ENCODE measurements around the gene PA2G4. TPM values are rescaled to one million over a fixed set of nuclear protein-coding genes. Genes with fewer than 3 reads are reported as not detected.

Gene PA2G4
- total RNA-seq, 1 experiment from 2014 or later = 111 TPM

DNA sequence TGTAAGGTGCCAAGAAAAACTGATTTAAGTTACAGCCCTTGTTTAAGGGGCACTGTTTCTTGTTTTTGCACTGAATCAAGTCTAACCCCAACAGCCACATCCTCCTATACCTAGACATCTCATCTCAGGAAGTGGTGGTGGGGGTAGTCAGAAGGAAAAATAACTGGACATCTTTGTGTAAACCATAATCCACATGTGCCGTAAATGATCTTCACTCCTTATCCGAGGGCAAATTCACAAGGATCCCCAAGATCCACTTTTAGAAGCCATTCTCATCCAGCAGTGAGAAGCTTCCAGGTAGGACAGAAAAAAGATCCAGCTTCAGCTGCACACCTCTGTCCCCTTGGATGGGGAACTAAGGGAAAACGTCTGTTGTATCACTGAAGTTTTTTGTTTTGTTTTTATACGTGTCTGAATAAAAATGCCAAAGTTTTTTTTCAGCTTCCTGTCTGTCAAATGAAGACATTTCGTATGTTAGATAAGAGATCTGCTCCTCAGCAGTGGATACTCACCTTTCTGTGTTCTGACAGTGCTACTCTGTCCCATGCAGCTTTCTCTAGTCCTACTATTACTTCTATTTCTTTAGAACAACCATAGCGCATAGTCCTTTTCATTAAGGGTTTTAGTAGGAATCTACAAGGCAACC, 1.2 kb upstream of the PA2G4 start:
- Histone ChIP-seq H3K27me3 (ENCODE audit: low read length) (no peaks in the 10 kb centered on the region), H4K20me1 (ENCODE audit: insufficient read depth, low read depth, low read length) (peaks cover 14% of the 10 kb centered on the region; the same call in 1 of the 2 replicates), H3K4me2 (ENCODE audit: low read depth, low read length, poor library complexity, severe bottlenecking) (peak overlapping the region; percentile 89), H3K9me2 (replicated peaks; ENCODE audit: insufficient read depth, low read length) (no peaks in the 10 kb centered on the region), H3K4me3 (ENCODE audit: low read length) (peak overlapping the region; percentile 79), H3K36me3 (ENCODE audit: insufficient read depth, low read length) (peaks cover 26% of the 10 kb centered on the region), H3K79me2 (ENCODE audit: low read length) (peaks cover 37% of the 10 kb centered on the region), H3K27ac (ENCODE audit: low read length) (no peak overlapping the region), H2AFZ (ENCODE audit: low read length) (peak overlapping the region; percentile 66; the same call in 1 of the 2 replicates), H3K9ac (ENCODE audit: low read length) (peak overlapping the region; percentile 99), H3K9me3 (ENCODE audit: low read length) (no peaks in the 10 kb centered on the region), H3K4me1 (ENCODE audit: low read length) (peaks cover 25% of the 10 kb centered on the region)
- no peak for DNase-seq

DNA sequence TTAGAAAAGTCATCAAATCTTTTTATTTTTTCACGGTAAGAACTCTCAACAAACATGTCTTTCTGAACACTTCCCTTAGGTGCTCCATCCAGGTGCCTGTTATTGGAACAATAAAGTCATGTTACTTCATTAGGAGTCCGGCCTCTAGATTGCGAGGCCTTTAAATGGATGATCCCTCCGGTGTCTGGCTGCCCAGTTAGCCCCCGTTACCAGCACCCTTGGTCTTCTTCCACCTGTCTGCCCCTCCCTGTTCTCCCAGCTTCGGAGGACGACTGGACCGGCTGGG, 593 bp upstream of the PA2G4 start:
- no peaks in the 10 kb centered on the region for H3K27me3 ChIP-seq (ENCODE audit: low read length)
- peak overlapping the region; percentile 89 for H3K4me2 ChIP-seq (ENCODE audit: low read depth, low read length, poor library complexity, severe bottlenecking)
- peak overlapping the region; percentile 66 for H2AFZ ChIP-seq (ENCODE audit: low read length)
- H3K9ac ChIP-seq (ENCODE audit: low read length) = peak overlapping the region; percentile 99
- H4K20me1 ChIP-seq (ENCODE audit: insufficient read depth, low read depth, low read length) = peaks cover 14% of the 10 kb centered on the region; the same call in 1 of the 2 replicates
- H3K9me2 ChIP-seq (replicated peaks; ENCODE audit: insufficient read depth, low read length) = no peaks in the 10 kb centered on the region
- no peaks in the 10 kb centered on the region for H3K9me3 ChIP-seq (ENCODE audit: low read length)
- peaks cover 31% of the 10 kb centered on the region for H3K36me3 ChIP-seq (ENCODE audit: insufficient read depth, low read length)
- DNase-seq = no peak
- peaks cover 25% of the 10 kb centered on the region for H3K4me1 ChIP-seq (ENCODE audit: low read length)
- H3K4me3 ChIP-seq (ENCODE audit: low read length) = peak overlapping the region; percentile 79
- peaks cover 37% of the 10 kb centered on the region for H3K79me2 ChIP-seq (ENCODE audit: low read length)
- H3K27ac ChIP-seq (ENCODE audit: low read length) = peak overlapping the region; percentile 38; the same call in 1 of the 2 replicates

DNA sequence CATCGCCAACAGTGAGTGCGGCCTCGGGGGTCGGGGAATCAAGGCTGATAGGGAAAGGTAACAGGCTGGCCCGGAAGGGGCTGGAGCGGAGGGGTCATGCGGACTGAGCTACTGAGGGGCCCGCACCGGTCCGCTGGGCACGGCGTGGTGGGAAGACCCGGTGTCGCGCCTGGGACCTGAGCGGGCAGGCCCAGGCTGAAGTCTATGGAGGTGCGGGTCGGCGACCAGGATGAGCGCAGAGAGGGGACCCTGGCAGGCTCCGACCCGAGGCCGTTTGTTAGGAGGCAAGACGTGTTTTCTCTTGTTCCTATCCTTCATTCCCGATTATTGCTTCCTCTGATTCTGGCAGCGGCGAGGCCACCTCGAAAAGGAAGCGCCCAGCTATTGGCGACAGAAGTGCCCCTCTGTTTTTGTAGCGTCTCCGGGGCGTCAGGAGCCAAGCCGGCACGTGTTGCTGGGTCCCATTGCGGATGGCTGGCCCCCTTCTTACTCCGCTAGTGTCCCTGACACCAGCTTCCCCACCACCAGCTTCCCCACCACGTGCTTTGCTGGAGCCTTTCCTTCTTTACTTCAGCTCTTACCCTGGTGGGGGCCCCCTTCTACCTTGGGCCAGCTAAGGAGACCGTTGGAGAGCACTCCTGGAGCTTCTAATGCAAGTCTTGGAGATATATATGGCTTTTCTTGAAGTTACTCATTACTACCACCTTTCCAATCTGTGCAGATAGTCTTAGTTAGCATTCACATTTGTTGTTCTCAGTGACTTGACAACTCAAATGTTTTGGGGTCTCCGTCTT, 653 bp downstream of the PA2G4 start:
- H4K20me1 ChIP-seq (ENCODE audit: insufficient read depth, low read depth, low read length) = peaks cover 14% of the 10 kb centered on the region; the same call in 1 of the 2 replicates
- H2AFZ ChIP-seq (ENCODE audit: low read length) = no peak overlapping the region
- H3K79me2 ChIP-seq (ENCODE audit: low read length) = peaks cover 37% of the 10 kb centered on the region
- H3K4me2 ChIP-seq (ENCODE audit: low read depth, low read length, poor library complexity, severe bottlenecking) = peak overlapping the region; percentile 89
- H3K4me3 ChIP-seq (ENCODE audit: low read length) = peak overlapping the region; percentile 79
- peaks cover 25% of the 10 kb centered on the region for H3K4me1 ChIP-seq (ENCODE audit: low read length)
- no peaks in the 10 kb centered on the region for H3K9me3 ChIP-seq (ENCODE audit: low read length)
- no peaks in the 10 kb centered on the region for H3K27me3 ChIP-seq (ENCODE audit: low read length)
- H3K36me3 ChIP-seq (ENCODE audit: insufficient read depth, low read length) = peaks cover 36% of the 10 kb centered on the region
- H3K9me2 ChIP-seq (replicated peaks; ENCODE audit: insufficient read depth, low read length) = no peaks in the 10 kb centered on the region
- H3K27ac ChIP-seq (ENCODE audit: low read length) = peak overlapping the region; percentile 88
- peak; percentile 73 for DNase-seq
- peak overlapping the region; percentile 99 for H3K9ac ChIP-seq (ENCODE audit: low read length)

DNA sequence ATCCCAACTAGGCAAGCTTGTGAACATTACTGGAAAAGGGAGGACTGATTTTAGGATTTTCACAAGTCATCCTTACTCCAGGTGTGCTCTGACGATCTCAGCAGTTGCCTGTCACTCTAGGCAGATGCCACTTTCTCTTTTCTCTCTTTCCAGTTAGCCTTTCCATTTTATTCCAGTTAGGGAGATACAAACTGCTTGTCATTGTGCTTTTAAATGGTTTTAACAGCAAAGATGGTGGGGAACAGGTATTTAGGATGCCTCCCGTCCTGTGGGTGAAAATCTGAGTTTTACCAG, 1.2 kb downstream of the PA2G4 start:
- peaks cover 14% of the 10 kb centered on the region; the same call in 1 of the 2 replicates for H4K20me1 ChIP-seq (ENCODE audit: insufficient read depth, low read depth, low read length)
- H3K4me1 ChIP-seq (ENCODE audit: low read length) = peaks cover 25% of the 10 kb centered on the region
- H3K9ac ChIP-seq (ENCODE audit: low read length) = peak overlapping the region; percentile 99
- no peak for DNase-seq
- peak overlapping the region; percentile 88 for H3K27ac ChIP-seq (ENCODE audit: low read length)
- H3K36me3 ChIP-seq (ENCODE audit: insufficient read depth, low read length) = peaks cover 39% of the 10 kb centered on the region
- peak overlapping the region; percentile 79 for H3K4me3 ChIP-seq (ENCODE audit: low read length)
- no peaks in the 10 kb centered on the region for H3K9me3 ChIP-seq (ENCODE audit: low read length)
- H3K27me3 ChIP-seq (ENCODE audit: low read length) = no peaks in the 10 kb centered on the region
- H3K79me2 ChIP-seq (ENCODE audit: low read length) = peaks cover 37% of the 10 kb centered on the region
- no peak overlapping the region for H2AFZ ChIP-seq (ENCODE audit: low read length)
- peak overlapping the region; percentile 89 for H3K4me2 ChIP-seq (ENCODE audit: low read depth, low read length, poor library complexity, severe bottlenecking)
- no peaks in the 10 kb centered on the region for H3K9me2 ChIP-seq (replicated peaks; ENCODE audit: insufficient read depth, low read length)

DNA sequence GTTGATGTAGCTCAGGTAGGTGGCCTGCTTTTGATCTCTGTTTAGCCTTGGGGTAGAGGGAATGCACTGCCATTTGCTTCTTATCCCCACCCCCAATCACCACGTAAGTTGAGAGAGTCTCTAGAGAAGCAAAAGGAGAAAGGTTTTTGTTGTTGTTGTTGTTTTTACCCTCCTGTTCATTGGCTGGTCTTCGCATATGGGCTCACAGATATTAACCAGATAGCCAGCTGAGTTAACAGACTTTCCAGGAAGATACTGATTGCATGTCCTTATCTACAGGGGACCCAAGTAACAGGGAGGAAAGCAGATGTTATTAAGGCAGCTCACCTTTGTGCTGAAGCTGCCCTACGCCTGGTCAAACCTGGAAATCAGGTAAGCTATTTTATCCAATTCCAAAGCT, 2.9 kb downstream of the PA2G4 start:
- no peak overlapping the region for H3K4me3 ChIP-seq (ENCODE audit: low read length)
- H2AFZ ChIP-seq (ENCODE audit: low read length) = no peak overlapping the region
- no peak overlapping the region for H3K27ac ChIP-seq (ENCODE audit: low read length)
- peaks cover 25% of the 10 kb centered on the region for H3K4me1 ChIP-seq (ENCODE audit: low read length)
- H3K9me3 ChIP-seq (ENCODE audit: low read length) = no peaks in the 10 kb centered on the region
- no peak overlapping the region for H3K4me2 ChIP-seq (ENCODE audit: low read depth, low read length, poor library complexity, severe bottlenecking)
- H3K79me2 ChIP-seq (ENCODE audit: low read length) = peaks cover 37% of the 10 kb centered on the region
- peaks cover 14% of the 10 kb centered on the region; the same call in 1 of the 2 replicates for H4K20me1 ChIP-seq (ENCODE audit: insufficient read depth, low read depth, low read length)
- peaks cover 51% of the 10 kb centered on the region for H3K36me3 ChIP-seq (ENCODE audit: insufficient read depth, low read length)
- no peaks in the 10 kb centered on the region for H3K27me3 ChIP-seq (ENCODE audit: low read length)
- no peaks in the 10 kb centered on the region for H3K9me2 ChIP-seq (replicated peaks; ENCODE audit: insufficient read depth, low read length)
- DNase-seq = no peak
- no peak overlapping the region; the same call in 1 of the 2 replicates for H3K9ac ChIP-seq (ENCODE audit: low read length)

DNA sequence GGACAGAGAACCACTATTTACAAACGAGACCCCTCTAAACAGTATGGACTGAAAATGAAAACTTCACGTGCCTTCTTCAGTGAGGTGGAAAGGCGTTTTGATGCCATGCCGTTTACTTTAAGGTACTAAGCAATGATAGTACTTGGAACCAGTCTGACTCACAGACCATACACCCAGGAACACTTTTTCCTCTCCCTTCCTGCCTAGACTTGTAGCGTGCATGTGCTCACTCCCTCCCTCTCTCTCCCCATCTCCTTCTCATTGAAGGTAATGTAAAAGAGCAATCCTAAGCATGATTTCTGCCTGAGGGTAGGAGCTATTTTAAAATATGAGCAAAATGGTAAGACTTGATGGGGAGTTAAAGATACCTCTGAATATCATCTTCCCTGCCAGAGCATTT, 6.2 kb downstream of the PA2G4 start:
- Histone ChIP-seq H3K79me2 (ENCODE audit: low read length) (peaks cover 21% of the 10 kb centered on the region), H3K9me2 (replicated peaks; ENCODE audit: insufficient read depth, low read length) (no peaks in the 10 kb centered on the region), H3K27ac (ENCODE audit: low read length) (no peak overlapping the region), H3K36me3 (ENCODE audit: insufficient read depth, low read length) (peaks cover 59% of the 10 kb centered on the region), H2AFZ (ENCODE audit: low read length) (no peak overlapping the region), H3K4me2 (ENCODE audit: low read depth, low read length, poor library complexity, severe bottlenecking) (no peak overlapping the region), H3K9me3 (ENCODE audit: low read length) (no peaks in the 10 kb centered on the region), H3K27me3 (ENCODE audit: low read length) (no peaks in the 10 kb centered on the region), H3K4me1 (ENCODE audit: low read length) (peaks cover 20% of the 10 kb centered on the region), H3K4me3 (ENCODE audit: low read length) (no peak overlapping the region), H4K20me1 (ENCODE audit: insufficient read depth, low read depth, low read length) (peaks cover 8% of the 10 kb centered on the region; the same call in 1 of the 2 replicates), H3K9ac (ENCODE audit: low read length) (no peak overlapping the region)
- no peak for DNase-seq

DNA sequence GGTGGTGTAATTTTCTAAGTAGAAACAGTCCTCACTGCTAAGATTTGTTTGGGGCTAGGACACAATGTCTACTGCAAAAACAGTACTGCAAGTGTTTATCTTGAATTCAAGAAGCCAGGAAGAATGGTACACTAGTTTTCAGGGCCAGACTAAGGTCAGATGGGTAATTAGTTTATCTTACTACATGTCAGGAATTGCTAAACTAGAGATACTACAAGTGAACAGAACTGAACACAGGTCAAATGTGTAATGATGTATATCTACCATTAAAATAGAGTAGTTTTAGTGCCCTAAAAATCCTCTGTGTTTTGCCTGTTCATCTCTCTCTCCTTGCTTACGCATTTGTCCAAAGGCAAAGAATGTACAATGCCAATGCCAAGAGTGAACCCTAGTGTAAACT, 9.7 kb downstream of the PA2G4 start:
- Histone ChIP-seq H2AFZ (ENCODE audit: low read length) (no peak overlapping the region), H3K4me2 (ENCODE audit: low read depth, low read length, poor library complexity, severe bottlenecking) (no peak overlapping the region), H3K4me3 (ENCODE audit: low read length) (no peak overlapping the region), H3K4me1 (ENCODE audit: low read length) (peaks cover 13% of the 10 kb centered on the region), H3K9me2 (replicated peaks; ENCODE audit: insufficient read depth, low read length) (no peaks in the 10 kb centered on the region), H3K9me3 (ENCODE audit: low read length) (no peaks in the 10 kb centered on the region), H3K27ac (ENCODE audit: low read length) (no peak overlapping the region), H4K20me1 (ENCODE audit: insufficient read depth, low read depth, low read length) (no peaks in the 10 kb centered on the region), H3K27me3 (ENCODE audit: low read length) (no peaks in the 10 kb centered on the region), H3K9ac (ENCODE audit: low read length) (no peak overlapping the region), H3K79me2 (ENCODE audit: low read length) (peaks cover 14% of the 10 kb centered on the region), H3K36me3 (ENCODE audit: insufficient read depth, low read length) (peaks cover 33% of the 10 kb centered on the region)
- peak; percentile 46 for DNase-seq

DNA sequence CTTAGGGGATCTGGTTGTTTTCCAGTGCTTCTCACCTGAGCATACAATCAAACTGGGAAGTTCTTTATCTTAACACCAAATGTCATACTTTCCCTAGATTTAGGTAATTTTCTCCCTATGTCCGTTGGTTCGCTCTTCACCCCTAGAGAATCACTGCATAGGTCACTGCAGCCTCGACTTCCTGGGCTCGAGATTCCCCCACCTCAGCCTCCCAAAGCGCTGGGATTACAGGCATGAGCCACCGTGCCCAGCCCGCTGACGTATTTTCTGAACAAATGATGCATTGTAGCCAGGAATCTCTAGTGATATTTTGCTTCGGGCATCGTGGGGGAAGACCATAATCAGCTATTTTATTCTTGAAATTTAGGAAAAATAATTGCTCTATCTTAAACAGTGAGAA, 11.0 kb downstream of the PA2G4 start:
- Histone ChIP-seq H4K20me1 (ENCODE audit: insufficient read depth, low read depth, low read length) (no peaks in the 10 kb centered on the region), H3K4me3 (ENCODE audit: low read length) (peak overlapping the region; percentile 90), H3K9me2 (replicated peaks; ENCODE audit: insufficient read depth, low read length) (no peaks in the 10 kb centered on the region), H3K4me2 (ENCODE audit: low read depth, low read length, poor library complexity, severe bottlenecking) (peak overlapping the region; percentile 69), H3K9ac (ENCODE audit: low read length) (peak overlapping the region; percentile 76), H3K36me3 (ENCODE audit: insufficient read depth, low read length) (peaks cover 33% of the 10 kb centered on the region), H3K27ac (ENCODE audit: low read length) (peak overlapping the region; percentile 93), H2AFZ (ENCODE audit: low read length) (no peak overlapping the region), H3K9me3 (ENCODE audit: low read length) (no peaks in the 10 kb centered on the region), H3K4me1 (ENCODE audit: low read length) (peaks cover 25% of the 10 kb centered on the region), H3K79me2 (ENCODE audit: low read length) (peaks cover 25% of the 10 kb centered on the region), H3K27me3 (ENCODE audit: low read length) (no peaks in the 10 kb centered on the region)
- no peak for DNase-seq

Measured in Karpas-422 (cell line).